Measurements from ENCODE around the gene GFRA1.

GFRA1 gene

DNA sequence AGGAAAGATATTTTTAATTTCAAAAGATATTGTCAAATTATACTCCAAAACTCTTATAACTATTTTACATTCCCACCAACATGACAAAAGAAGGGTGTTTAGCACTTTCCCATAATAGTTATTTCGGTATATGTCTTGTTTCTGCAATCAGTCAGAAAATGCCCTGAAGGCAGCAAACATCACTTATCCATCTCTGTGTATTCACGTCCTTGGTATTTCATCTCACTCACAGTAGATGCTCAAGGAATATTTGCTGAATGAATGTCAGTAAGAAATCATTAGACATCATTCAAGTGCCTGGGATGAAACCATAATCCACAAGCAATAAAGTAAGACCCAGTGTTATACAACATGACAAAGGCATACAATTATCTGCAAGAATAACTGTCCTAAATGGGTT is 112.7 kb downstream of the GFRA1 start:
- no peak overlapping the region for H3K4me3 ChIP-seq (ENCODE audit: low read depth, low read length)
- DNase-seq (ENCODE audit: low read depth): no peak

DNA sequence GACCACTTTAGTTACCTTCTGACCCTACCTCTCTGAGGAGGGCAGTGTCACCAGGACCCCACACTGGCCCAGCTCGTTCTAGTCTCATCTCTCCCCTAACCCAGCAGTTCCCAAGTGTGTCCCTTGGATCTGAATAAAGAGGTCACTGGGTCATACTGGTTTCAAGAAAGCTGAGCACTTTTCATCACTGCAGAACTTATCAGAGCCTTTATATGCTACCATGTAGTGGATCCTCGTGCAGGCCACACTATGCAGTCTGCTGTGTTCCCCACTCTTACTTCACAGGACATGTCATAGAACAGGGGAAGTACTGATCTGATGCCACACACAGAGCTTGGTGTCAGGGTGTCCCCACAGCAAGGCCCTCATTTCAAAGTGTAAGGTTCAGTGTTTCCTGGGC is 113.8 kb downstream of the GFRA1 start:
- H3K4me3 ChIP-seq (ENCODE audit: low read depth, low read length): no peak overlapping the region
- TF ChIP-seq, protein P1, sequence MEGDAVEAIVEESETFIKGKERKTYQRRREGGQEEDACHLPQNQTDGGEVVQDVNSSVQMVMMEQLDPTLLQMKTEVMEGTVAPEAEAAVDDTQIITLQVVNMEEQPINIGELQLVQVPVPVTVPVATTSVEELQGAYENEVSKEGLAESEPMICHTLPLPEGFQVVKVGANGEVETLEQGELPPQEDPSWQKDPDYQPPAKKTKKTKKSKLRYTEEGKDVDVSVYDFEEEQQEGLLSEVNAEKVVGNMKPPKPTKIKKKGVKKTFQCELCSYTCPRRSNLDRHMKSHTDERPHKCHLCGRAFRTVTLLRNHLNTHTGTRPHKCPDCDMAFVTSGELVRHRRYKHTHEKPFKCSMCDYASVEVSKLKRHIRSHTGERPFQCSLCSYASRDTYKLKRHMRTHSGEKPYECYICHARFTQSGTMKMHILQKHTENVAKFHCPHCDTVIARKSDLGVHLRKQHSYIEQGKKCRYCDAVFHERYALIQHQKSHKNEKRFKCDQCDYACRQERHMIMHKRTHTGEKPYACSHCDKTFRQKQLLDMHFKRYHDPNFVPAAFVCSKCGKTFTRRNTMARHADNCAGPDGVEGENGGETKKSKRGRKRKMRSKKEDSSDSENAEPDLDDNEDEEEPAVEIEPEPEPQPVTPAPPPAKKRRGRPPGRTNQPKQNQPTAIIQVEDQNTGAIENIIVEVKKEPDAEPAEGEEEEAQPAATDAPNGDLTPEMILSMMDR (IDR thresholded peaks at IDR 0.05; ENCODE audit: insufficient read depth, low read depth, low read length, missing control alignments): no peak

More for the DNA sequence above, 112.7 kb downstream of the GFRA1 start:
- TF ChIP-seq, protein P1 (IDR thresholded peaks at IDR 0.05; ENCODE audit: insufficient read depth, low read depth, low read length, missing control alignments): no peak

DNA sequence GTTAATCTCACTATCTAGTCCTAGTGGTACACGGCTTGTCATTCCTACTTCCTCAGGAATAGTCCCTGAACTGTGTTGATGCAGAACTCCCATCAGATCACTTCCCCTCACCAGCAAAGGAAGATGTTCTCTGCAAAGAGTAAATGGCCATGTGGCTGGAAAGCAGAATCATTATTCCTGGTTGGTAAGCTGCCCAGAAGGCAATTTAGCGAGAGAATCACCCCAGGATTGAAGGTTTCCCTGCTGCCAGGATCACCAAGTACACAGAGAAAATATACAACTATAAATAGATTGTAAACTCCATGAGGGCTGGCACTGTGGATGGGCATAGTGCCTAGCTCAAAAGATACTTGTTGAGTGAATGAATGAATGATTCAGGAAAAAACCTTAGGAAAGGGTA is 115.0 kb downstream of the GFRA1 start:
- no peak for DNase-seq (ENCODE audit: low read depth)
- TF ChIP-seq, protein P1 (IDR thresholded peaks at IDR 0.05; ENCODE audit: insufficient read depth, low read depth, low read length, missing control alignments): no peak
- H3K4me3 ChIP-seq (ENCODE audit: low read depth, low read length): no peak overlapping the region

More for the DNA sequence above, 113.8 kb downstream of the GFRA1 start:
- no peak for DNase-seq (ENCODE audit: low read depth)

DNA sequence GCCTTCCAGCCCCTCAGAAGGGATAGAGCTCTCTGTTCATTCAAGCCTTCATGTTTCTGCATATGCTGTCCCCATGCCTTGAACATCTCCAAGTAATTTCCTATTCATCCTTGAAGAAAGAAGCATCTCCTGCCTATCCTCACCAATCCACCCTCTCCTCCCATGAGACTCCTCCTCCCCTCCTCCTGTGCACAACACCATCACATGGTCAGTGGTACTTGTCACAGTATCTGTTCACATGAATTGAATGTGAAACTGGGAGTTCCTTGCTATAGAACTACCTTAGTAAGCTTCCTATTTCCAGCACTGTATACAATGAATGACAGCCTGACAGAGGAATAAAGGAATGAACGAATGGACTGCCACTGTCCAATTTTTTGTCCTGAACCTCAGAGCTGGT is 115.5 kb downstream of the GFRA1 start:
- no peak overlapping the region for H3K4me3 ChIP-seq (ENCODE audit: low read depth, low read length)
- DNase-seq (ENCODE audit: low read depth): no peak
- TF ChIP-seq, protein P1 (IDR thresholded peaks at IDR 0.05; ENCODE audit: insufficient read depth, low read depth, low read length, missing control alignments): no peak

DNA sequence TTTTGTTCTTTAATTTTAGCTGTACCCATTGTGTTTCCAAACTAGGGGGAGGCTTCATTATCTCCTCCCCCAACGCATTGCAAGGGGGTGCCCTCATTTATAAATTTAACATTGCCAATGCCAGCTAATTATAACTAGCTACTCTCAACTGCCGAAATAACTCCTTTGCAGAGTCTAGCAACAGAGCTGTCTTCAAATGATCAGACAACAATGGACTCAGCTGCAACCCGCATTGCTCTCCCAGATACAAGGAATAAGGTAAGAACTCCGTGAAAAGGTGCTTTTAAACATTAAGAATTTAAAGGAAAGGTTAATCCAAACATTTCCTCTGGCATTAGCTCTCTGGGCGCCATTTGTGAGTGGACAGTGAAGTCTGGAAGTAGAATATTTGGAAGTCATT is 116.2 kb downstream of the GFRA1 start:
- TF ChIP-seq, protein P1 (IDR thresholded peaks at IDR 0.05; ENCODE audit: insufficient read depth, low read depth, low read length, missing control alignments): no peak
- DNase-seq (ENCODE audit: low read depth): no peak

DNA sequence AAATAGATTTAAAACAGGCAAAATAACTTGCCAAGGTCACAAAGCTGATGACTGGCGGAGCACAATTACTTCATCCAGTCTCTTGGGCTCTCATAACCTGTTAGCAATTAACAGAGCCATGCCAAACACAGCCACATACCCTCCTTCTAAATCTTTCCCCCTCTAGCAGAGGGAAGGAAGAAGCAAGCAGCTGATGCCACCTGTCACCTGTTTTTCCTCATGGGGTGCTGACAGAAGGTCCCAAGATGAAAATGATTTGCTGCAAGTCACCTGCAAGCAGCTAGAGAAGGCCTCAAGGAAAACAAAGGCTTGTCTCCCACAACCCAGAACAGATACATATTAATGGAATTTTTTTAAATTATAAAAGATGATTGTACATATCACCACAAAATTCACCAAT is 117.8 kb downstream of the GFRA1 start:
- TF ChIP-seq, protein P1 (IDR thresholded peaks at IDR 0.05; ENCODE audit: insufficient read depth, low read depth, low read length, missing control alignments): no peak
- no peak for DNase-seq (ENCODE audit: low read depth)
- H3K4me3 ChIP-seq (ENCODE audit: low read depth, low read length): no peak overlapping the region

More for the DNA sequence above, 116.2 kb downstream of the GFRA1 start:
- no peak overlapping the region for H3K4me3 ChIP-seq (ENCODE audit: low read depth, low read length)

DNA sequence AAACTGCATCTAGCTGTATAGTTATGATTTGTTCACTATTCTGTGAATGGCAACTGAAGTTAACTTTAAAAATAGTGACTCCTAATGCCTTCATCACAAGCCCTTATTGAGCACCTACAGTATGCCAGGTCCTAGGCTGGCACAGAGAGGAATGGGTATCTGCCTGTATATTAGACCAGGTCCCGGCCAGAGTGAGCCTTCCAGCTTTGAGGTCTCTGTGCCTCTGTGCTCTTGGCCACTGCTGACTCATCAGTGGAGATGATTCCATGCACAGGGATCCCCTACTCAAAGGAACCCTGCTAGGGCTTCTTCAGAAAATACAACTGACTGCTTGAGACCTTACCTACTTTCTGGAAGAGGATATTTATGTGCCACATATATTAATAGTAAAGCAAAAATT is 118.4 kb downstream of the GFRA1 start:
- TF ChIP-seq, protein P1 (IDR thresholded peaks at IDR 0.05; ENCODE audit: insufficient read depth, low read depth, low read length, missing control alignments): no peak
- DNase-seq (ENCODE audit: low read depth): no peak
- no peak overlapping the region for H3K4me3 ChIP-seq (ENCODE audit: low read depth, low read length)
